ENCODE results near the gene SYT2.
"Not testable (repeated sequence)": the region's sequence is repeated elsewhere in the genome, so short reads cannot be mapped to it uniquely, and the experiment has no call there.

- TF ChIP-seq POLR2A, CTCF (IDR thresholded peaks at IDR 0.05): not testable (repeated sequence)
Observed at GRCh38 chr1:202615208-202615500, 95.1 kb downstream of the SYT2 start.

Measured in thyroid gland (tissue), 4 donors.